Chondrocyte (in vitro differentiated cells): Measurements from ENCODE around the gene IGSF5. TPM values are rescaled to one million over a fixed set of nuclear protein-coding genes. Genes with fewer than 3 reads are reported as not detected.
A peak's percentile ranks its signal among the peaks of the same experiment; 100 is the strongest.

Experiments
- DNase-seq: peaks from one replicate; pipeline ENCODE4 v3.0.0; 2021; ENCODE audit warnings: mixed read lengths, low spot score
- H3K27ac Mint-ChIP-seq: one replicate; pipeline ENCODE4 v1.8.0; 2021; ENCODE audit warnings: mild to moderate bottlenecking, moderate library complexity, mixed read lengths; ENCODE audit not compliant: unreplicated experiment
- H3K27me3 Mint-ChIP-seq: 2 replicates; pipeline ENCODE4 v1.8.0; 2021; ENCODE audit warnings: low read depth, mixed read lengths
- H3K36me3 Mint-ChIP-seq: 2 replicates; pipeline ENCODE4 v1.8.0; 2021; ENCODE audit warnings: low read depth, mixed read lengths
- H3K4me1 Mint-ChIP-seq: 2 replicates; pipeline ENCODE4 v1.8.0; 2021; ENCODE audit warnings: low read depth, mild to moderate bottlenecking, mixed read lengths
- H3K4me3 Mint-ChIP-seq: one replicate; pipeline ENCODE4 v1.8.0; 2021; ENCODE audit warnings: mild to moderate bottlenecking, moderate library complexity, mixed read lengths; ENCODE audit not compliant: unreplicated experiment
- H3K9me3 Mint-ChIP-seq: 2 replicates; pipeline ENCODE4 v1.8.0; 2021; ENCODE audit warnings: low read depth, mixed read lengths
- CTCF ChIP-seq: fragments of 200-600 bp; sonication (generic); IDR thresholded peaks from 2 replicates; pipeline ENCODE4 v1.5.0; 2021; ENCODE audit warnings: antibody characterized with exemption, mild to moderate bottlenecking, moderate library complexity
- total RNA-seq: library from RNA; stranded (reverse); gene quantifications from 3 replicates; pipeline ENCODE4 v1.2.1, GENCODE V29; 2021

Gene IGSF5
- total RNA-seq, 1 donor from 2014 or later, result not detected

GRCh38 chr21:39781331-39781730, 36.3 kb downstream of the IGSF5 start:
- DNase-seq, result no peak
- Mint-ChIP-seq H3K36me3 (no peaks in the 10 kb centered on the region), H3K27ac (no peak overlapping the region), H3K27me3 (peaks cover 3% of the 10 kb centered on the region), H3K9me3 (peaks cover 7% of the 10 kb centered on the region), H3K4me1 (peaks cover 6% of the 10 kb centered on the region), H3K4me3 (no peak overlapping the region)
- no peak for TF ChIP-seq CTCF

GRCh38 chr21:39788383-39788782, 43.4 kb downstream of the IGSF5 start:
- DNase-seq, result no peak
- Mint-ChIP-seq H3K36me3 (no peaks in the 10 kb centered on the region), H3K4me3 (peak overlapping the region; percentile 62), H3K27ac (peak overlapping the region; percentile 79), H3K4me1 (peaks cover 20% of the 10 kb centered on the region), H3K9me3 (no peaks in the 10 kb centered on the region), H3K27me3 (no peaks in the 10 kb centered on the region)
- TF ChIP-seq CTCF, result peak; percentile 96

DNA sequence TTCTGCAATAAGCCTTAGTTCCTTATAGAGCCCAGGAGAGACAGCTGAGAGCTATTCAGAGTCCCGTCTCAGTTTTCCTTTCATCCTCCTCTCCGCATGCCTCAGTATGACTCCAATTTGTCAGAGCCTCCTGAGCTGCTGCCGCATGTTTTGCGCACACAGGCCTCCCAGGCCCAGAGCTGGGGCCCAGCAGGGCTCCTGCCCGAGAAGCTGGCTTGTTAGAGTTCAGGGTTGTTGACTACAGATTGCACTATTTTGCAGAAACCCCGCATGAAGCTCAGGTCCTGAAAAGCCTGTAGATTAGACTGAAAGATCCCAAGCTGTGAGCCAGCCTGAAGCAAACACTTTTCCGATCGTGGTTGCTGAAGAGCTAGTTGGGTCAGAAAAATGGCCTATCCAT, 51.5 kb downstream of the IGSF5 start:
- DNase-seq, result no peak
- no peak overlapping the region for H3K27ac Mint-ChIP-seq
- no peak overlapping the region for H3K4me3 Mint-ChIP-seq
- H3K9me3 Mint-ChIP-seq, result no peaks in the 10 kb centered on the region
- no peaks in the 10 kb centered on the region for H3K36me3 Mint-ChIP-seq
- peaks cover under 1% of the 10 kb centered on the region for H3K4me1 Mint-ChIP-seq
- no peak for TF ChIP-seq CTCF
- no peaks in the 10 kb centered on the region for H3K27me3 Mint-ChIP-seq

- no peak for TF ChIP-seq CTCF
- DNase-seq, result no peak
- no peak overlapping the region for H3K27ac Mint-ChIP-seq
- H3K27me3 Mint-ChIP-seq, result no peaks in the 10 kb centered on the region
- H3K4me3 Mint-ChIP-seq, result no peak overlapping the region
- H3K4me1 Mint-ChIP-seq, result no peaks in the 10 kb centered on the region
- no peaks in the 10 kb centered on the region for H3K9me3 Mint-ChIP-seq
- no peaks in the 10 kb centered on the region for H3K36me3 Mint-ChIP-seq
Measured at GRCh38 chr21:39799178-39799577, 54.2 kb downstream of the IGSF5 start.

DNA sequence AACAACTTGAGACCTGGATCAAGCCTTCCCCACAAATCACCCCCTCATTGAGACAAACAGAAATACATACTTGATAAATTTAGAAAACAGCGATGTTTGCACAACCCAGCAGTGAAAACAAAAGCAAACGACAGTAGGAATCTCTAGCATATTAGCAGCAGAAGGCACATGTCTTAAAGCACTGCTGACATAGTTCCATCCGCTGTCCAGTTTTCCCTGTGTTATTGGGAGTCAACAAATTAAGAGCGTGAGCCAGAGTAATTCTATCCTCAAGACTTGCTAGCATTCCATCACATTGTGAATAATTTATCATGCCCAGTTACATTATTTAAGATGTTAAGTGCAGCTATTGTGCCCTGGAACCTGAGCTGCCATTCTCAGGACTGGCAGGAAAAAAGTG, 55.3 kb downstream of the IGSF5 start:
- Mint-ChIP-seq H3K36me3 (no peaks in the 10 kb centered on the region), H3K27me3 (no peaks in the 10 kb centered on the region), H3K27ac (no peak overlapping the region), H3K4me1 (no peaks in the 10 kb centered on the region), H3K4me3 (no peak overlapping the region), H3K9me3 (no peaks in the 10 kb centered on the region)
- no peak for DNase-seq
- no peak for TF ChIP-seq CTCF
